GM12878 (cell line): Measurements from ENCODE around the gene MGME1. TPM values are rescaled to one million over a fixed set of nuclear protein-coding genes. Genes with fewer than 3 reads are reported as not detected.

Experiments used
- ATAC-seq: fragments of 200-7000 bp; cut with Tn5 transposase; 3 replicates; pipeline ENCODE4 v1.9.1; 2020; ENCODE audit warnings: mild to moderate bottlenecking, moderate library complexity
- BruUV-seq: library from RNA; stranded (reverse); fragments of 400-500 nt; replicated peaks from 2 replicates; lab custom pipeline; 2021; lab: Mats Ljungman, UMichigan
- CTCF ChIA-PET: fragments of 300-600 bp; sonication (Branson Sonifier 250); formaldehyde crosslinking; extraction: SDS; loops from one replicate; lab custom pipeline; 2021; ENCODE audit warnings: inconsistent platforms; lab: Yijun Ruan, JAX
- POLR2A ChIA-PET: fragments of 350-600 bp; formaldehyde crosslinking; extraction: SDS; loops from one replicate; lab custom pipeline; 2021; ENCODE audit warnings: inconsistent platforms; lab: Charles Lee
- RAD21 ChIA-PET: fragments of 300-600 bp; sonication (Branson Sonifier 250); formaldehyde crosslinking; loops from one replicate; lab custom pipeline; 2023; ENCODE audit warnings: antibody characterized with exemption; ENCODE audit not compliant: unreplicated experiment; lab: Charles Lee
- SMC1A ChIA-PET: fragments of 300-600 bp; sonication (Branson Sonifier 250); formaldehyde crosslinking; loops from one replicate; lab custom pipeline; 2023; ENCODE audit not compliant: unreplicated experiment, uncharacterized antibody; lab: Charles Lee
- DNase-seq: peaks from one replicate; pipeline ENCODE4 v3.0.0-alpha.2; 2011; ENCODE audit warnings: low read depth, low spot score
- FAIRE-seq: peaks from 3 replicates; lab custom pipeline; 2011; peaks lifted over from hg19 to GRCh38; lab: Jason Lieb, UNC
- H2AFZ ChIP-seq: 2 replicates; pipeline ENCODE4 v1.6.0; 2011; ENCODE audit warnings: low read depth, low read length, control low read depth; ENCODE audit not compliant: control insufficient read depth
- H3K27ac ChIP-seq: 2 replicates; pipeline ENCODE4 v1.5.1; 2011; ENCODE audit warnings: control low read depth; ENCODE audit not compliant: control insufficient read depth, insufficient read depth
- H3K27me3 ChIP-seq, 2 experiments: replicated peaks in 1 of 2; 2 replicates each; pipeline versions ENCODE4 v1.6.0 to v1.6.1; 2011; ENCODE audit warnings: low read length in 1 of 2; ENCODE audit not compliant: control insufficient read depth in 2 of 2, insufficient read depth in 2 of 2
- H3K36me3 ChIP-seq, 2 experiments: 2 replicates each; pipeline ENCODE4 v1.5.1; 2011; ENCODE audit warnings: low read length in 1 of 2; ENCODE audit not compliant: control insufficient read depth in 2 of 2, insufficient read depth in 2 of 2
- H3K4me1 ChIP-seq: 2 replicates; pipeline ENCODE4 v1.6.1; 2011; ENCODE audit warnings: mild to moderate bottlenecking, low read length, moderate library complexity, mixed read lengths; ENCODE audit not compliant: control insufficient read depth, insufficient read depth
- H3K4me2 ChIP-seq: 2 replicates; pipeline ENCODE4 v1.6.0; 2011; ENCODE audit warnings: control low read depth; ENCODE audit not compliant: control insufficient read depth, insufficient read depth
- H3K4me3 ChIP-seq: fragments of 200-600 bp; sonication (generic); 2 replicates; pipeline ENCODE4 v1.5.1; 2016
- H3K79me2 ChIP-seq: 2 replicates; pipeline ENCODE4 v1.6.0; 2011; ENCODE audit warnings: low read length; ENCODE audit not compliant: control insufficient read depth, insufficient read depth
- H3K9ac ChIP-seq: 2 replicates; pipeline ENCODE4 v1.8.0; 2011; ENCODE audit warnings: low read length, control low read depth, mixed read lengths; ENCODE audit not compliant: control insufficient read depth, insufficient read depth
- H3K9me3 ChIP-seq: replicated peaks from 3 replicates; pipeline ENCODE4 v1.5.1; 2011; ENCODE audit warnings: mild to moderate bottlenecking, low read length; ENCODE audit not compliant: control insufficient read depth, insufficient read depth
- H4K20me1 ChIP-seq: 2 replicates; pipeline ENCODE4 v1.6.0; 2011; ENCODE audit not compliant: control insufficient read depth, insufficient read depth
- CTCF ChIP-seq, 3 experiments: IDR thresholded peaks in 2 of 3; conservative IDR thresholded peaks in 1 of 3; 2 replicates each; pipeline ENCODE4 v1.5.1; 2011; ENCODE audit warnings: low read depth in 3 of 3, low read length in 3 of 3, mild to moderate bottlenecking in 3 of 3, control low read depth in 2 of 3, moderate library complexity in 2 of 3, inconsistent platforms in 1 of 3, mixed read lengths in 1 of 3; ENCODE audit not compliant: control insufficient read depth in 2 of 3, insufficient read depth in 1 of 3; ENCODE audit errors: extremely low read depth in 1 of 3
- RAD21 ChIP-seq: IDR thresholded peaks from 2 replicates; pipeline ENCODE4 v1.6.1; 2011; ENCODE audit warnings: mild to moderate bottlenecking, low read depth, low read length, moderate library complexity; ENCODE audit not compliant: insufficient read depth
- SIN3A ChIP-seq: IDR thresholded peaks from 2 replicates; pipeline ENCODE4 v1.6.1; 2012; ENCODE audit warnings: low read depth, low read length, improper control_type of control experiment
- SMC3 ChIP-seq: IDR thresholded peaks from 2 replicates; pipeline ENCODE4 v1.6.1; 2011; ENCODE audit warnings: low read length, improper control_type of control experiment, borderline replicate concordance
- WGBS: methylation state at CpG from one replicate; pipeline ENCODE4 v1.1.6; 2016; ENCODE audit warnings: low lambda C conversion rate; ENCODE audit not compliant: insufficient replicate concordance, insufficient coverage; ENCODE audit errors: missing lambda C conversion rate; 5-methylcytosine and 5-hydroxymethylcytosine counted together
- in situ Hi-C: fragments of 300-500 bp; cut with MboI; formaldehyde crosslinking; loops from 9 replicates; pipeline ENCODE4 v1.14.3; 2018; ENCODE audit warnings: mixed read lengths
- intact Hi-C: fragments of 100-400 bp; cut with micrococcal nuclease; formaldehyde crosslinking; loops from one replicate; pipeline ENCODE4 v1.14.2; 2022; ENCODE audit not compliant: unreplicated experiment
- polyA plus RNA-seq, 11 experiments: library from polyadenylated mRNA; depleted of rRNA in 4 of 11; unstranded in 6 of 11; stranded (reverse) in 5 of 11; fragments of >200 nt; fragmentation: Nextera tagmentation in 4 of 11; fragmentation: Illumina TruSeq in 1 of 11; extraction: Ambion mirVana in 4 of 11; extraction: Trizol in 1 of 11; gene quantifications; 1 replicate in 1 of 11; 2 replicates in 10 of 11; pipeline versions ENCODE4 v1.2.1 to v1.2.3, GENCODE V29; 2011 to 2016; ENCODE audit warnings: inconsistent platforms in 2 of 11, missing spikeins in 2 of 11, low read depth in 1 of 11
- total RNA-seq, 4 experiments: library from RNA; depleted of rRNA in 3 of 4; stranded (reverse); fragments of >200 nt in 3 of 4; fragmentation: Illumina TruSeq in 1 of 4; extraction: Trizol in 1 of 4; gene quantifications; 2 replicates each; pipeline versions ENCODE4 v1.2.1 to v1.2.3, GENCODE V29; 2013 to 2021

MGME1 gene
- total and polyA plus RNA-seq, 10 of the 15 experiments (the other 5 are each of a cell fraction or from before 2014, with no cell fraction given): 13.4 to 44.8 (median 30.6) TPM

GRCh38 chr20:18019068-18019467, 50.2 kb downstream of the MGME1 start:
- CTCF ChIA-PET: interaction anchor here (1.0 to 5.4 kb wide), 4 partner anchors 15 to 66 kb away, joined by 3 to 45 read pairs (median 5); no protein-coding TSS in a partner anchor
- ATAC-seq (peak; percentile 95), FAIRE-seq (no peak), DNase-seq (no peak)
- H3K9ac ChIP-seq: no peak overlapping the region
- no peak overlapping the region for H3K27ac ChIP-seq
- H3K4me3 ChIP-seq: no peak overlapping the region
- no peak overlapping the region for H3K4me2 ChIP-seq
- H3K9me3 ChIP-seq: no peaks in the 10 kb centered on the region
- no peaks in the 10 kb centered on the region for H3K4me1 ChIP-seq
- intact Hi-C loops: no loop called here
- SMC1A ChIA-PET: interaction anchor here (0.8 to 4.3 kb wide), 4 partner anchors 15 to 124 kb away, joined by 3 to 29 read pairs (median 13); no protein-coding TSS in a partner anchor
- no peak overlapping the region for H2AFZ ChIP-seq
- TF ChIP-seq SMC3 (peak; percentile 41; the same call in 1 of the 2 replicates), SIN3A (no peak), RAD21 (peak; percentile 71), CTCF (IDR thresholded peaks at IDR 0.05 in 2 of 3, conservative IDR thresholded peaks at IDR 0.05 in 1 of 3; ENCODE audit: control insufficient read depth in 2 of 3, extremely low read depth in 1 of 3, insufficient read depth in 1 of 3, low read depth in 3 of 3, low read length in 3 of 3) (peak; percentile 64 to 81 (median 70); a peak in 5 of 6 replicates)
- H3K27me3 ChIP-seq: no peaks in the 10 kb centered on the region
- no peaks in the 10 kb centered on the region for H4K20me1 ChIP-seq
- in situ Hi-C loops: no loop called here
- H3K36me3 ChIP-seq: no peaks in the 10 kb centered on the region
- BruUV-seq: no TSS peak
- no peaks in the 10 kb centered on the region for H3K79me2 ChIP-seq
- WGBS: 0% methylated on average over 1 of the region's 1 CpG
- POLR2A ChIA-PET: no interaction called here
- RAD21 ChIA-PET: interaction anchor here (1.5 to 2.0 kb wide), 3 partner anchors 15 to 22 kb away, joined by 4 to 9 read pairs (median 5); no protein-coding TSS in a partner anchor
